Calu3 (cell line): ENCODE results near the gene DHX29. TPM values are rescaled to one million over a fixed set of nuclear protein-coding genes. Genes with fewer than 3 reads are reported as not detected.
A peak's percentile ranks its signal among the peaks of the same experiment; 100 is the strongest.

Source experiments
- BruUV-seq: library from RNA; stranded (reverse); fragments of 400-500 nt; replicated peaks from 2 replicates; lab custom pipeline; 2021; lab: Mats Ljungman, UMichigan
- CTCF ChIA-PET: fragments of 300-600 bp; sonication (Branson Sonifier 250); formaldehyde crosslinking; loops from one replicate; lab custom pipeline; 2022; ENCODE audit warnings: antibody characterized with exemption; lab: Charles Lee
- DNase-seq: peaks from one replicate; pipeline ENCODE4 v3.0.0; 2022
- H3K27ac Mint-ChIP-seq: one replicate; pipeline ENCODE4 v1.8.0; 2022; ENCODE audit warnings: mixed read lengths; ENCODE audit not compliant: unreplicated experiment
- H3K27me3 Mint-ChIP-seq: one replicate; pipeline ENCODE4 v1.8.0; 2022; ENCODE audit warnings: mixed read lengths; ENCODE audit not compliant: unreplicated experiment
- H3K36me3 Mint-ChIP-seq: one replicate; pipeline ENCODE4 v1.8.0; 2022; ENCODE audit warnings: mild to moderate bottlenecking, moderate library complexity, mixed read lengths; ENCODE audit not compliant: insufficient read depth, unreplicated experiment
- H3K4me1 Mint-ChIP-seq: one replicate; pipeline ENCODE4 v1.8.0; 2022; ENCODE audit warnings: mild to moderate bottlenecking, low read depth, mixed read lengths; ENCODE audit not compliant: unreplicated experiment
- H3K4me3 Mint-ChIP-seq: one replicate; pipeline ENCODE4 v1.8.0; 2022; ENCODE audit warnings: mild to moderate bottlenecking, low read depth, moderate library complexity, mixed read lengths; ENCODE audit not compliant: unreplicated experiment
- H3K9me3 Mint-ChIP-seq: one replicate; pipeline ENCODE4 v1.8.0; 2022; ENCODE audit warnings: low read depth, mixed read lengths; ENCODE audit not compliant: unreplicated experiment
- intact Hi-C: fragments of 100-400 bp; cut with micrococcal nuclease; formaldehyde crosslinking; loops from one replicate; pipeline ENCODE4 v1.10.0; 2022; ENCODE audit not compliant: unreplicated experiment
- total RNA-seq: library from RNA; stranded (reverse); gene quantifications from 2 replicates; pipeline ENCODE4 v1.2.3, GENCODE V29; 2022
- TF ChIP-seq, protein P1 (sequence below): fragments of 200-600 bp; IDR thresholded peaks from one replicate; pipeline ENCODE4 v1.8.0; 2022; ENCODE audit warnings: antibody characterized with exemption; ENCODE audit not compliant: unreplicated experiment

DHX29 gene
- total RNA-seq, 1 experiment from 2014 or later: 17.2 TPM

DNA sequence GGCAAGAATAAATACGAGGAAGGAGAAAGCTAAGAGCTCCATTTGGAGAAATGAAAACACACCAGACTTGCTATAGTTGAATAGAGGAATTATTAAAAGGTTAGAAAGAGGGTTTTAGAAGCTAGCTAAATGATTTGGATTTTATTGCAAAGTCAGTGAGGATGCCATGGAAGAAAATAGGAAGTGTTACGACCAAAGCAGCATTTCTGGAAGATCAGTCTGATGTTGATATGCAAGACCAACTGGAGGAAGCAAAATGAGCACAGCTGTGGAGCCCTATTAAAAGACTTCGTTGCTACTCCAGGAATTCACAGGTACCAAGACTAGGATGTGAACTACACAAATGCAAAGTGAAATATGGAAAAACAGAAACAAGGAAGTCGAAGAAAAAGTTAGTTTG lies 2.1 kb downstream of the DHX29 start:
- Mint-ChIP-seq H3K9me3 (no peaks in the 10 kb centered on the region), H3K27me3 (no peaks in the 10 kb centered on the region), H3K4me3 (no peak overlapping the region), H3K36me3 (no peaks in the 10 kb centered on the region), H3K4me1 (peaks cover 13% of the 10 kb centered on the region), H3K27ac (no peak overlapping the region)
- CTCF ChIA-PET: no interaction called here
- TF ChIP-seq, protein P1, sequence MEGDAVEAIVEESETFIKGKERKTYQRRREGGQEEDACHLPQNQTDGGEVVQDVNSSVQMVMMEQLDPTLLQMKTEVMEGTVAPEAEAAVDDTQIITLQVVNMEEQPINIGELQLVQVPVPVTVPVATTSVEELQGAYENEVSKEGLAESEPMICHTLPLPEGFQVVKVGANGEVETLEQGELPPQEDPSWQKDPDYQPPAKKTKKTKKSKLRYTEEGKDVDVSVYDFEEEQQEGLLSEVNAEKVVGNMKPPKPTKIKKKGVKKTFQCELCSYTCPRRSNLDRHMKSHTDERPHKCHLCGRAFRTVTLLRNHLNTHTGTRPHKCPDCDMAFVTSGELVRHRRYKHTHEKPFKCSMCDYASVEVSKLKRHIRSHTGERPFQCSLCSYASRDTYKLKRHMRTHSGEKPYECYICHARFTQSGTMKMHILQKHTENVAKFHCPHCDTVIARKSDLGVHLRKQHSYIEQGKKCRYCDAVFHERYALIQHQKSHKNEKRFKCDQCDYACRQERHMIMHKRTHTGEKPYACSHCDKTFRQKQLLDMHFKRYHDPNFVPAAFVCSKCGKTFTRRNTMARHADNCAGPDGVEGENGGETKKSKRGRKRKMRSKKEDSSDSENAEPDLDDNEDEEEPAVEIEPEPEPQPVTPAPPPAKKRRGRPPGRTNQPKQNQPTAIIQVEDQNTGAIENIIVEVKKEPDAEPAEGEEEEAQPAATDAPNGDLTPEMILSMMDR: no peak
- no peak for DNase-seq
- no TSS peak for BruUV-seq
- intact Hi-C loops: loop anchor here (5.0 kb wide), 2 partner anchors 73 to 128 kb away; partner anchors contain the start of gene CCNO

DNA sequence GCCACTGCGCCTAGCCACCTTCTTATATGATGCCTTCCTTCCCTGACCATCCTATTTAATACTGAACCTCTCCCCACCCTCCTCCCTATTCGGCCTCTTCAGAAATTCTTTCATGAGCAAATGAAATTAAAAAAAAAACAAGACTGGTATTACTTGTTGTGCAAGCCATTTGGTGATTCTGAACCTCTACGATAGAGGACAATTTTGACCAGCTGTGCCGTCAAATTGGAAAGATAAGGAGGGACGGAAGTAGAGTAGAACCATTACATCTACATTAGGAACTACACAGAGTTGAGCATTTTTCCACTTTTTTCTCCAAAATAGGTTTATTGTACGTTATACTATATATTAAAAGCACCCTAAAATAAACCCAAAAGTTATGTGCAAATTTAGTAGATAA lies 2.9 kb downstream of the DHX29 start:
- no peak for DNase-seq
- TF ChIP-seq, protein P1: no peak
- Mint-ChIP-seq H3K4me3 (no peak overlapping the region), H3K4me1 (peaks cover 13% of the 10 kb centered on the region), H3K36me3 (no peaks in the 10 kb centered on the region), H3K9me3 (no peaks in the 10 kb centered on the region), H3K27me3 (no peaks in the 10 kb centered on the region), H3K27ac (no peak overlapping the region)
- intact Hi-C loops: no loop called here
- CTCF ChIA-PET: no interaction called here
- no TSS peak for BruUV-seq

DNA sequence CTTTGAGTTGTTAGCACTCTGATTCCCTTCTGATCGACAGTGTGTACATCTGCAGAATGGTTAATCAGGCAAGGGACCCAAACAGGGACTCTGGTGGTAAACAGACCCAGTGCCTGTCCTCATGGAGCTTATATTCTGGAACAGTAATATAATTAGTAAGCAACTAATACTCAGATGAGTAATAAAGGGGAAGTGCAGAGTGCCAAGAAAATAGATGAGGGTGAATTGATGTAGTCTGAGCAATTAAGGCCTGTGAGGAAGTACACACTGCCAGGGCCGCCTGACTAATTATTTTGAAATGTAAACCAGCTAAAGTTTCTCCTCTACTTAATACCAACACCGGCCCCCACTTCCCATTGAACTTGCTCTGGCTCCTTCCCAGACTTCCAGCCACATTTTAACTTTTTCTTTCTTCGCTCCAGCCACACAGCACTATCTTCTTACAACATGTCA lies 4.2 kb downstream of the DHX29 start:
- TF ChIP-seq, protein P1: no peak
- CTCF ChIA-PET: interaction anchor here (0.7 to 1.3 kb wide), 2 partner anchors 29 to 385 kb away, joined by 3 read pairs; no protein-coding TSS in a partner anchor
- H3K27ac Mint-ChIP-seq: peak overlapping the region; percentile 15
- no TSS peak for BruUV-seq
- no peaks in the 10 kb centered on the region for H3K27me3 Mint-ChIP-seq
- DNase-seq: peak; percentile 13
- no peak overlapping the region for H3K4me3 Mint-ChIP-seq
- peaks cover 13% of the 10 kb centered on the region for H3K4me1 Mint-ChIP-seq
- no peaks in the 10 kb centered on the region for H3K36me3 Mint-ChIP-seq
- intact Hi-C loops: no loop called here
- no peaks in the 10 kb centered on the region for H3K9me3 Mint-ChIP-seq

DNA sequence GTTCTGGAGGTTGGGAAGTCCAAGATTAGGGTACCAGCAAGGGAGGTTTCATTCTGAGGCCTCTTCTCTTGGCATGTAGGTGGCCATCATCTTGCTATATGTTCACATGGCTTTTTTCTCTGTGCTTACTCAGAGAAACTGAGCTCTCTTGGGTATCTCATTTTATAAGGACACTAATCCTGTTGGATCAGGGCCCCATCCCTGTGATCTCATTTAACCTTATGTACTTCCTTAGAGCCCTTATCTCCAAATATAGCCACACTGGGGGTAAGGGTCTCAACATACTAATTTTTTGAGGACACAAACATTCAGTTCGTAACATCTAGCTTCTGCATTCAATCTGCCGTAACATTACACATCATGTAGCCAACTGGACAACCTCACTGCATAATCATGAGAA lies 6.6 kb downstream of the DHX29 start:
- H3K27ac Mint-ChIP-seq: no peak overlapping the region
- H3K9me3 Mint-ChIP-seq: no peaks in the 10 kb centered on the region
- CTCF ChIA-PET: no interaction called here
- H3K27me3 Mint-ChIP-seq: no peaks in the 10 kb centered on the region
- BruUV-seq: no TSS peak
- H3K4me3 Mint-ChIP-seq: no peak overlapping the region
- intact Hi-C loops: no loop called here
- TF ChIP-seq, protein P1: no peak
- H3K36me3 Mint-ChIP-seq: no peaks in the 10 kb centered on the region
- no peak for DNase-seq
- H3K4me1 Mint-ChIP-seq: peaks cover 13% of the 10 kb centered on the region
